Activated T-cell treated with anti-CD3 and anti-CD28 coated beads, Interleukin-2, amount 50 U/mL, for 1 hour (primary cell): ENCODE results near the gene SPRR1A.
"Not testable (repeated sequence)": the region's sequence is repeated elsewhere in the genome, so short reads cannot be mapped to it uniquely, and the experiment has no call there.

ENCODE experiments used
- DNase-seq: peaks from one replicate; pipeline ENCODE4 v3.0.0-alpha.2; 2020

SPRR1A gene

DNA sequence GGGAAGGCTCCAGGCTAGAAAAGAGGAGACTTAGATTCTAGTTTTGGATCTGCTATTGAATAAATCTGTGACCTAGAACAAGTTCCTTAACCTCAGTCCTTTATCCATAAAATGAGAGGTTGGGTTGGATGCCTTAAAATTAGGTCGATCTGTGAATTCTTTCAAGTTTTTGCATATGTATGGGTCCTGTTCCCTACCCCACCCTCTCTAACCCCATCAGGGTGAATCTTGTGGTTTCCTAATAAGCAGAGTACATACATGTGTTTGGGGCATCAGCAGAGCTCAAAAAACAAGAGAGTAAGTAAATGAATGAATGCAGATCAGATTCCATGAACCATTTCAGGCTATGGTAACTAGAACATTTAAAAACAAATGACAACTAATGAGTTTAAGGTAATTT, 7.2 kb upstream of the SPRR1A start:
- no peak for DNase-seq

DNA sequence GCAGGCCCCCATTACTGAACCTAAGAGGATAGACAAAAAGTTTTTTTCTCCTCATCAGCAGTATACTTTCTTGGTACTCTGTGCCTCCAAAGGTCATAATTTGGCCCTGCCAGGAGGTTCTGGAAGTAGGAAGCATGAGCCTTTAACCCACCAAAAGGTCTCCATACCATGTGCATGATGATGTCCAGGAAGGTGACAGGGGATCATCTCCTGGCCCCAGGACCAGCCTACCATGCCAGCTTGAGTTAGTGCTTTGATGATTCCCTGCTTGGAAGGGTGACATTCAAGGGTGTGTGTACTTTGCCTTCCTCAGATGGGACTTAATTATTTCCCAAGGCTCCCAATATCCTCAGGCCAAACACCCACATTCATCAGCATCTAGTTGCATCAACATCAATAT, 6.3 kb upstream of the SPRR1A start:
- no peak for DNase-seq

DNA sequence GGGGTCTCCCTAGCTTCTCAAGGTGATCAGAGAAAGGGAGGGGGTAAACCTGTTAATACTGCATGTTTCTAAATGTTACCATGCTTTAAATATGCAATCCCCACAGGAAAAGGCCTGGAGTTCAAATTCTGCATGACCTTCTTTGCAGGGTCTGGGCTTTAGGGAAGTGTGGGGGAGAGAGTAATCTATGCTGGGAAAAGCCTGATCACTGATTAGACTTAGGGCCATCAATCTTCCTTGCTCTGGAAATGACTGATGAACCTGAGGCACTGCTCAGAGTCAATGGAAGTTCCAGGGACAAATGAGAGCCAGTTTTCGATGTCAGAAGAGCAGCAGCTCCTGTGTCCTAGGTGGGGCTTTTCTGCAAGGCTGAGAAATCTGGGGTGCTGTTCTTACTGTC, 3.2 kb upstream of the SPRR1A start:
- DNase-seq = no peak

- no peak for DNase-seq
Measured at GRCh38 chr1:152981146-152981871, 2.6 kb upstream of the SPRR1A start.

DNA sequence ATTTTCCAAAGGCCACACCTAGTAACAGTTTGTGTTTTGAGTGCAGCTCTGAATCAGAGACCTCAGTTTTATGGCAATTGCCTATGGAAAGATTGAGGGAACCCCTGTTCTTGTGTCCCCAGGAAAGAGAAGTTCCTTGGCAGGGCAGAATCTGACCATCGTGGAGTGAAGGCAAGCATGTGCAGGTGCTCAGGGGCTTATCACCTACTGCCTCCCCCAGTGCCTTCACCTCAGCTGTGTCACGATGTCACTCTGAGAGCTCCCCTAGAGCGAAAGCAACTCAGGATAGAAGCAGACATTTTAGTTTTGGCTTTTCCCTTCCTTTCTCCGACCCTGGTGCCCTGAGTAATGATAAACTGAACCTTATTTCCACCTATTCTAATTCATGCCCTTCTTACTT, 1.8 kb upstream of the SPRR1A start:
- DNase-seq = no peak

DNA sequence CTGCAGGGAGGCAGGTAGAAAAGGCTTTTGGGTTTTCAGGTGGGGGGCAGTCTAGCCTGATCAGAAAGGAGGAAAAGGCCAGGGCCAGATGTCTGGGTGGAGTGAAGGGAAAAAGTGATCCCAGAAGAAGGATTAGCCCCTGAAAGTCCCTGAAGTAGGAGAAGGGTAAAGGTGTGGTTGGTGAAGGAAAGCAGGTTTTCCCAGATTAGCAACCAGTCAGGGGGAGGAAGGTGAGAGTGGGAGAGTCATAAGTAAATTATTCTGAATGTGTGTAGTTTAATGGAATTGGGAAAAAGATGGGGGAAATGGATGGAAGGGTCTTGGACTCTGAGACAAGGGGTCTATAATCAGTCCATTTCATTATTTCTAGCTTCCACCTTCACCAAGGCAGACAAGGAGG, 647 bp upstream of the SPRR1A start:
- no peak for DNase-seq

GRCh38 chr1:152986578-152986977, 2.7 kb downstream of the SPRR1A start:
- no peak for DNase-seq

DNA sequence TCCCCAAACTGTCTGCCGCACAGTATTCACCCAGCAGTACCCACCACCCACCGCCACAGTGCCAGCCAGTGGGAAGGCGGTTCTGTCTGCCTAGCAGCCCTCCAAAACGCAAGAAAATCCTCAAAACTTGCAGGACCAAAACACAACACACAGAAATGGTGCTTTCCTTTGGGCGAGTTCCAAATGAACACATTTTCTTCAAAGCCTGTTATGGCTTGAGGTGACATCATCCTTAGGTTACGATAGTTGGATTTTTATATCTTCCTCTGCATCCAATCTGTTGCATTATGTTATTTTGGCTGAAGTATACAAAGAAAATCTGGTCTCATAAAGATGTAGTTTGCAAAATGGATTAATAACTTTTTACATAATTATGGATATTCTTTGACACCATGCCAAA, 9.3 kb downstream of the SPRR1A start:
- DNase-seq = no peak

- DNase-seq = no peak
Measured at GRCh38 chr1:152995842-152996241, 12.0 kb downstream of the SPRR1A start.

GRCh38 chr1:152996633-152997400, 12.9 kb downstream of the SPRR1A start:
- no peak for DNase-seq

DNA sequence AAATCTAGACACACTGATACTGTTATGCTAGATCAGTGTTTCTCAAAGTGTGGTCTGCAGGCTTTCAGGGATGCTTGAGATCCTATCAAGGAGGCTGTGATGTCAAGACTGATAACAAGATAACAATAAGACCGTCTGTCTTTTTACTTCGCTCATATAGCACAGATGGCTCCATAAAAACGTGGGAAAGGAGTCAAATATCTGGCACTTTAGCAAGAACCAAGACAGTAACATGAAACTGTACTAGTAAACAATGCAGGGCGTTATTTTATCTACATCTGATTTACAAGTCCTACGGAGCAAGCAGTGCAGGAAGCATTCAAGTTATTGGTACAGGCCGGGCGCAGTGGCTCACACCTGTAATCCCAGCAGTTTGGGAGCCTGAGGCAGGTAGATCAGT, 14.0 kb downstream of the SPRR1A start:
- DNase-seq = no peak

GRCh38 chr1:152998476-152998875, 14.6 kb downstream of the SPRR1A start:
- no peak for DNase-seq

DNA sequence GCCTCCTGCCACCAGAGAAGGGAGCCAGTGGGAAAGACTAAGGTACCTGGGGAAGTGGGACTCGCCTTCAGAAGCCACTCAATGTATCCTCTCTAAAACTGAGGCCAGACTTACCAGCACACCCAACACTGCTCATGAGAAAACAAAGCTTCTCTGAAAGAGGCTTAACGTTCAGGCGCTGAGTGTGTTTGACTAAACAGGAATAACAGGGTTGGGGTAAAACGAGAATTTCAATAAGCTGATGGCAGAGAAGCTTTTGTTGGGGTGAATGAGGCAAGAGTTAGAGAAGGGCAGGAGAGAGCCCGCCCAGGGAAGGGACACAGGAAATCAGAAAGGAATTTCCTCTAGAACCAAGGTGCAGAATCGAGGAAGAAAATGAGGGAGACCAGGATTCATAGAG, 15.9 kb downstream of the SPRR1A start:
- DNase-seq = no peak

DNA sequence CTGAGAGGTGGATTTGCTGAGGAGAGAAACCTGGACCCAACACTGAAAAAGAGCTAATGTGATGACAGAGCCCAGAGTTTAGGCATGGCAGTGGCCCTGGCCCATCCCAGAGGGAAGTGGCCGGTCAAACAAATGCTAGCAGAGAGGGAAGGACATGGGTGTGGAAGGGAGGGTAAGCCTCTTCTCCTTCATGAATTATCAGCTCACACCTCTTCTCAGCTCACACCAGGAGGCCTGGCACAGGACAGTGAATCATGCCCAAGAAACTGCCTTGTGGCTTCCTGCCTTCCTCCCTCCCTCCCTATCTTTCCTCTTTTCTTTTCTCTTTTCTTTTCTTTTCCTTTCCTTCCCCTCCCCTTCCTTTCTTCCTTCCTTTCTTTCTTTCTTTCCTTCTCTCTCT, 16.4 kb downstream of the SPRR1A start:
- no peak for DNase-seq

DNA sequence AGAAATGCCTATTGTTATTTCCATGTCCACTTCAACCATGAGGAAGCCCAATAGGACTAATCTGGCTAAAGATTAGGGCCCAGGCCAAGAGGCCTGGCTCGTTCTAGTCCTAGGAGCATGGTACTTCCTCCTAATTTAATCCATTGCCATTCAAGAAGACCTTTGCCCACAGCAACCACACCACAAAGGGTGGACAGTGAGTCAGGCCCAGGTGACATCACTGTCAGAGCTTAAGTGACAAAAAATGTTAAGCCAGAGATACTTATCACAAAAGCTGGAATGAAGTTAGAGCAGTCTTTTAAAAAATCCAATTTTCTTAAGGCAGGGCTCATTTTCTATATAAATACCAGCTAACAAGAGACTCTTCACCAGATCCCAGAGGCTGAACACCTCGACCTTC, 17.5 kb downstream of the SPRR1A start, which contains the start of gene SPRR3:
TSS of gene SPRR3 (plus strand) at position 368 of the 400 bp plus-strand sequence. CDS start 1,272 bp downstream, outside the sequence.
- DNase-seq = no peak

- not testable (repeated sequence) for DNase-seq
Measured at GRCh38 chr1:153011235-153011758, 27.4 kb downstream of the SPRR1A start.

DNA sequence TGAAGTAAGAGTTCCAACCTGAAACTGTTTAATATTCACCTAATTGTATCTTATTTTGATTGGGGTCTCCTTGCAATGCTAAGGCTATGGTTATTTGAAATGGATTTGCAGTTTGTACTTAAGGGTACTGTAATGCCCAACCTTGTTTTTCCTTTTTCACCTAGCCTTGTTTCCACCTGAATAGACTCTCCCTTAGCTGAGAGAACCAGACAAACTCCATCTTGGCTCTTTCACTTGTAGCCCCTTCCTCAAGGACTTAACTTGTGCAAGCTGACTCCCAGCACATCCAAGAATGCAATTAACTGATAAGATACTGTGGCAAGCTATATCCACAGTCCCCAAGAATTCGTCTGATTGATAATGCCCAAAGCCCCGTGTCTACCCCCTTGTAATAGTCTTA, 37.9 kb downstream of the SPRR1A start:
- DNase-seq = not testable (repeated sequence)

DNA sequence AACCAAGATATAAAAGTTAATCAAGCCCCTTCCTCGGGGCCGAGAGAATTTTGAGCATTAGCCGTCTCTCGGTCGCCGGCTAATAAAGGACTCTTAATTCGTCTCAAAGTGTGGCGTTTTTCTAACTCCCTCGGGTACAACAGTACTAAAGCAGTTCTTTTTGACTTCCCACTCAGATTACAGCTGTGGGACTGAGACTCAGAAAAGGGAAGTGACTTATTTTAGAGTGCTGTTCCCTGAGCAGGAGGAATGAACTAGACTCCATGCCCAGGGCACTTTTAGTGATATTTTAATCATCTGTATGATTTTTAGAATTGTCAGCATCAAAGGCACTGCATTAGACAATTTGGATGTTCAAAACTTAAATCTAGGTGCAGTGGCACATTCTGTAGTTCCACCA, 38.5 kb downstream of the SPRR1A start:
- DNase-seq = not testable (repeated sequence)

DNA sequence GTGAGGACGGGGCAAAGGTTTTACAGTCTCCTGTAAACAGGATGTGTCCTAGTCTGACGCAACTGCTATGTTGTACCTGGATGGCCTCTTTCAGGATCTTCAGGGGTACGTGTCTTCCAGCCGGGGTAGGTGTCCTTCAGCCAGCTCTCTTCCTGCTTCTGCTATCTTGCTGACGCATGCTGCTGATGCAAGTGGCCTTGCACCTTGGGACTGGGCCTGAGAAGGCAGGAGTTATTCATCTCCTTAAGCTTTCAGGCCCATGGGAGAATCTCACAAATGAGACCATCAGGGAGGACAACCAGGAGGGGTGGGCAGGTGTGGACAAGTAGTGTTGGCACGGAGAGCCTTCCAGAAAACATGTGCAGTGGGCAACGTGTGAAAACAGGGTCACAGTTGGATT, 39.2 kb downstream of the SPRR1A start:
- DNase-seq = no peak

DNA sequence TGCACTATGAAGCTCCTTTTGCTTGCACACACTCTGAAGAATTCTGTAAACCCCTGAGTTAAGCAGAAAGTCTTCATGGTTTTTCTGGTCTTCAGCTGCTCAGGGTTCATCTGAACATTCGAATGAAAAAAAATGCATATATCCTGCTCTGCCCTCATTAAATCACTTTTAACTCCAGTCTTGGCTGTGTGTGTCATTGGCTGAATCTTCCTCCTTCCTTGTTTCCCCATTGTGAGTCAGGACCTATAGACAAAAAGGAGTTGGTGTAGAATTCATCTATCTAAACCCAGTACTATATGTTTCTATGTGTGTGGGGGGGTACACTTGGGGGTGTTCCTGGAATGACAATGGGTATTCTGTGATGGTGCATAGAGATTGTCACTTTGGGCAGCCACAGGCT, 40.5 kb downstream of the SPRR1A start:
- DNase-seq = no peak

- DNase-seq = no peak
Measured at GRCh38 chr1:153025797-153026196, 41.9 kb downstream of the SPRR1A start.

- DNase-seq = no peak
Measured at GRCh38 chr1:153028766-153029165, 44.9 kb downstream of the SPRR1A start.

GRCh38 chr1:153030895-153031294, 47.0 kb downstream of the SPRR1A start, which contains the start of gene SPRR1B:
Gene SPRR1B (plus strand): TSS chr1:153031203. CDS start chr1:153032346, 1,143 bp downstream.
- DNase-seq = no peak

DNA sequence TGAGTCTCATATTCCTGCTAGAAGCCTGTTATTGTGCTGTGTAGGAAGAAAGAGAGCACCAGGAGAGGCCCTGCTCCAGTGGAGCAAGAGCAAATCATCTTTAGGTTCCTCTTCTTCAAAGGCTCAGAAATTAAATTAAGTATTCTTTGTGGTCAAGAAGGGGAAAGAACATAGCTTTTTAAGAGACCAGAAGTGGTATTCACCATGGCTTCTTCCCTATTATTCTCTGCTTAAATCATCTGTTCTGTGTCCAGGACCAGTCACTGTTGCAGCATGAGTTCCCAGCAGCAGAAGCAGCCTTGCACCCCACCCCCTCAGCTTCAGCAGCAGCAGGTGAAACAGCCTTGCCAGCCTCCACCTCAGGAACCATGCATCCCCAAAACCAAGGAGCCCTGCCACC, 48.2 kb downstream of the SPRR1A start:
- DNase-seq = no peak
